Frontal cortex (tissue), 4 donors: Measurements from ENCODE around the gene TTYH1. TPM values are rescaled to one million over a fixed set of nuclear protein-coding genes. Genes with fewer than 3 reads are reported as not detected.
A peak's percentile ranks its signal among the peaks of the same experiment; 100 is the strongest.
"Not testable (repeated sequence)": the region's sequence is repeated elsewhere in the genome, so short reads cannot be mapped to it uniquely, and the experiment has no call there.

ENCODE experiments used
- DNase-seq, 2 donors: peaks; one replicate each; pipeline ENCODE4 v3.0.0; 2012; ENCODE audit warnings: low spot score in 2 of 2
- FAIRE-seq: peaks from 2 replicates; lab custom pipeline; 2012; peaks lifted over from hg19 to GRCh38; lab: Jason Lieb, UNC
- total RNA-seq: library from RNA; depleted of rRNA; stranded (reverse); fragments of >200 nt; gene quantifications from one replicate; pipeline ENCODE4 v1.2.3, GENCODE V29; 2014
- donor health status: control.
- donor health status: control.
- donor health status: control.

Gene TTYH1
- total RNA-seq, 1 donor from 2014 or later: 65.2 TPM

GRCh38 chr19:54456423-54457373 lies 41.4 kb downstream of the TTYH1 start:
- FAIRE-seq (no peak), DNase-seq (no peak)

- no peak for DNase-seq
- FAIRE-seq: no peak
These were observed 42.7 kb downstream of the TTYH1 start for GRCh38 chr19:54457773-54458647.

GRCh38 chr19:54458648-54459281 lies 43.5 kb downstream of the TTYH1 start:
- DNase-seq (no peak), FAIRE-seq (no peak)

- FAIRE-seq: no peak
These were observed 44.3 kb downstream of the TTYH1 start for GRCh38 chr19:54459282-54460229.

GRCh38 chr19:54460230-54461005 lies 45.2 kb downstream of the TTYH1 start:
- DNase-seq: no peak
- FAIRE-seq: no peak

More at GRCh38 chr19:54459282-54460229, 44.3 kb downstream of the TTYH1 start:
- DNase-seq: no peak

- DNase-seq (no peak), FAIRE-seq (no peak)
These were observed 45.9 kb downstream of the TTYH1 start for GRCh38 chr19:54461210-54461609.

- FAIRE-seq (no peak), DNase-seq (no peak)
These were observed 46.3 kb downstream of the TTYH1 start for GRCh38 chr19:54461613-54462012.

GRCh38 chr19:54462047-54462654 lies 46.9 kb downstream of the TTYH1 start:
- DNase-seq: peak in 1 of 2 donors; percentile 30
- no peak for FAIRE-seq

- no peak for FAIRE-seq
These were observed 47.6 kb downstream of the TTYH1 start for GRCh38 chr19:54462655-54463530.

GRCh38 chr19:54463531-54464043 lies 48.3 kb downstream of the TTYH1 start, which contains the start of gene LENG9:
LENG9 (minus strand) TSS chr19:54463778; CDS start chr19:54463526, 252 bp downstream.
- peak; percentile 92 for DNase-seq
- no peak for FAIRE-seq

More at GRCh38 chr19:54462655-54463530, 47.6 kb downstream of the TTYH1 start:
- peak in 1 of 2 donors; percentile 70 for DNase-seq

GRCh38 chr19:54464044-54464629 lies 48.9 kb downstream of the TTYH1 start:
- FAIRE-seq (no peak), DNase-seq (peak; percentile 57 to 66)

- peak; percentile 84 to 89 for DNase-seq
- no peak for FAIRE-seq
These were observed 49.6 kb downstream of the TTYH1 start for GRCh38 chr19:54464630-54465425.

GRCh38 chr19:54465426-54466109 lies 50.3 kb downstream of the TTYH1 start:
- FAIRE-seq: no peak

GRCh38 chr19:54466110-54466480 lies 50.8 kb downstream of the TTYH1 start:
- DNase-seq, FAIRE-seq: not testable (repeated sequence)

More at GRCh38 chr19:54465426-54466109, 50.3 kb downstream of the TTYH1 start:
- peak in 1 of 2 donors; percentile 18 for DNase-seq
